Stimulated activated naive CD8-positive, alpha-beta T cell treated with anti-CD3 and anti-CD28 coated beads, Interleukin-15, amount 100 ng/mL, for 72 hours (primary cell): ENCODE measurements around the gene DNAAF1.

ENCODE experiments used
- ATAC-seq: fragments of 150-1000 bp; cut with Tn5 transposase; 2 replicates; pipeline ENCODE4 v1.10.0; 2021; ENCODE audit warnings: mild to moderate bottlenecking, moderate library complexity
- DNase-seq, 2 donors: peaks; one replicate each; pipeline ENCODE4 v3.0.0; 2021 to 2022
- H3K27ac Mint-ChIP-seq, 2 donors: one replicate each; pipeline ENCODE4 v1.8.0; 2022; ENCODE audit warnings: mild to moderate bottlenecking in 2 of 2, mixed read lengths in 2 of 2, moderate library complexity in 2 of 2
- H3K27me3 Mint-ChIP-seq: one replicate; pipeline ENCODE4 v1.8.0; 2022; ENCODE audit warnings: mixed read lengths
- H3K4me1 Mint-ChIP-seq: one replicate; pipeline ENCODE4 v1.8.0; 2022; ENCODE audit warnings: mild to moderate bottlenecking, mixed read lengths
- H3K4me3 Mint-ChIP-seq, 2 donors: one replicate each; pipeline ENCODE4 v1.8.0; 2022; ENCODE audit warnings: mild to moderate bottlenecking in 2 of 2, mixed read lengths in 2 of 2, moderate library complexity in 1 of 2
- H3K9me3 Mint-ChIP-seq, 2 donors: one replicate each; pipeline ENCODE4 v1.8.0; 2022; ENCODE audit warnings: mixed read lengths in 2 of 2

Gene DNAAF1

DNA sequence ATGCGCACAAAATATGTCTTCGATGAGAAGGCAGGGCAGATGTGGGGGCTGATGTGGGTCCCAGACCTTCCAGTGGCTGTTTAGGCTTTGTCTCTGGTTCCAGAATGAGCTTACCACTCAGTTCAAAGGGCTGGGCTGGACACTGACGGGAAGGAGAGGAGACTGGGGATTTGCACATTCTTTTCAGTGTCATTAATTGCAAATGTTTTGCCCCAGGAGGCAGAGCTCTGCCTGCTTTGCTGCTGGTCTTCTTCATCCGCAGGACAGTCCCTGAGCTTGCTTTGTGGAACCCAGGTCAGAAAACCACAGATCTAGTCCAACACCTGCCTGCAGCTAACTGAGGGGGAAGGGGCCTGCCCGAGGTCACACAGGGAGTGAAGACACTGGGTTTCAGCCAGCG is 73.8 kb downstream of the DNAAF1 start:
- ATAC-seq: no peak
- peaks cover 16% of the 10 kb centered on the region for H3K27me3 Mint-ChIP-seq
- no peaks in the 10 kb centered on the region for H3K9me3 Mint-ChIP-seq
- H3K4me1 Mint-ChIP-seq: no peaks in the 10 kb centered on the region
- no peak overlapping the region for H3K4me3 Mint-ChIP-seq
- DNase-seq: no peak
- H3K27ac Mint-ChIP-seq: no peak overlapping the region

DNA sequence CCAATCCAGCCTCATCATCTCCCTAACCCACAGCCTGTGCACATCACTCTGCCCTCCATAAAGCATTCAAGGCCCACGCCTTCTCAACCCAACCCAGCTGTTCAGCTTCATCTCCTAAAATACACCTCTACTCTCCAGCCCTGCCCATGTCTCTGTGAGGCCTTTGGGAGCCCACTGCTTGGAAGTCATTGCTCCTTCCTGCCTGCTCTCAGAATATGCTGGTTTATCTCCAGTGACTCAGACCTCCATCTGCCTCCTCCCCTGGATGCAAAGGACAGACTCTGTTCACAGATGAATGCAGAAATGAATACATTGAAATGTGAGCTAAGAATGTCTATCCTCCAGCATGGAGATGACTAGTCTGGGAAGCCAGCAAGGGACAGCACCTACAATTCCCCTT is 75.7 kb downstream of the DNAAF1 start:
- Mint-ChIP-seq H3K4me1 (no peaks in the 10 kb centered on the region), H3K27me3 (peaks cover 13% of the 10 kb centered on the region), H3K4me3 (no peak overlapping the region), H3K9me3 (no peaks in the 10 kb centered on the region), H3K27ac (peak overlapping the region in 1 of 2 donors; percentile 6)
- ATAC-seq: no peak
- no peak for DNase-seq

DNA sequence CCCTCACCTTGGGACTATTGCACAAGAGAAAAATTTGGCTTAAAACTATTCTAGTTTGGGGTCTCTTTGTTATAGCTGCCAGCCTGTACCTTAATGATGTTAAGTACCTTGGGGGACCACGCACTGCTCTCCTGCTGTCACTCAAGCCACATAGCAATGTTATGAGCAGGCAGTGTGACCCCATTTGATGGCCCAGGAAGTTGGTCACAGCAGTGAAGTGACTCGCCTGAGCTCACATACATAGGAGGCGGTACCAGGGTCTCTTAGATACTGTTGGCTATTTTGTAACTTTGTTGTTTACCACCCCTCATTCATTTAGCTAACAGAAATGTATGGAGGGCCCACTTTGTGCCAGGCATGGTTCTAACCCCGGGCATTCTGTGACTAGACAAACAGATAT is 78.3 kb downstream of the DNAAF1 start:
- no peak overlapping the region for H3K27ac Mint-ChIP-seq
- ATAC-seq: no peak

DNA sequence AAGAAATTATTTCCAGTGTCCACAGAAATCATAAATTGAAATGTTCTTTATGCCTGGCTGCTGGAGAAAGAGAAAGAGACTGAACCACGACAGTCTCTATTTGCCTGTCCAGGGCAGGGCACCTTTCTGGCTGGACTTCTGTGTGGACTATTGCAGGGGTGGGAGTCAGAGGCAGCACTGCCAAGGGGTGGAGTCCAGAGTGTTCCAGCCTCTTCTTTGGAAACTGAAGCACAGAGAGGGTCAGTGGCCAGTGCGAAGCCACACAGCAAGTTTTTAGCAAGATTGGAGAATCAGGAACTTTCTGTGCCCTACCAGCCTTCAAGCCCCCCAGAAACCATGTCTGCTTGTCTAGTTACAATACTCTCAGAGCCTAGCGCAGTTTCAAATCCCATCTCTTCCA is 79.4 kb downstream of the DNAAF1 start:
- DNase-seq (no peak), ATAC-seq (no peak)
- H3K4me3 Mint-ChIP-seq: no peak overlapping the region
- H3K9me3 Mint-ChIP-seq: no peaks in the 10 kb centered on the region
- H3K4me1 Mint-ChIP-seq: no peaks in the 10 kb centered on the region
- H3K27me3 Mint-ChIP-seq: peaks cover 23% of the 10 kb centered on the region
- no peak overlapping the region for H3K27ac Mint-ChIP-seq

More for the DNA sequence above, 78.3 kb downstream of the DNAAF1 start:
- Mint-ChIP-seq H3K4me1 (no peaks in the 10 kb centered on the region), H3K9me3 (no peaks in the 10 kb centered on the region), H3K27me3 (peaks cover 30% of the 10 kb centered on the region), H3K4me3 (no peak overlapping the region)
- DNase-seq: no peak

DNA sequence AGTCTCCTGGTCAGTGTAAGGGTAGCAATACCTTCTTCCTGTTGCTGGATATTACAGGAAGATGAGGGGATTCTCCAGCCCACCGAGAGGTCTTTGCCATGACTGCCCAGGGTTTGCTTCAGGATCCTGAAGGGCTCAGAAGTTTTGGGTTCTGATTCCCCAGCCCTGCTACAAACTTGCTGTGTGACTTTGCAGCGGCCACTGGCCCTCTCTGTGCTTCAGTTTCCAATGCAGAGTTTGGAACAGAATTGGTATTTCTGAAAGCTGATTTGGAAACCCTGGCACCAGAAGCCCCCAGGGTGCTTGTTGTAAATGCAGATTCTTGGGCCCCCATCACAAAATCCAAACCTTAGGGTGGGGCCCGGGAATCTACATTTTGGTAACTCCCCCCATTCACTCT is 80.0 kb downstream of the DNAAF1 start:
- DNase-seq (no peak), ATAC-seq (no peak)
- Mint-ChIP-seq H3K4me1 (no peaks in the 10 kb centered on the region), H3K9me3 (no peaks in the 10 kb centered on the region), H3K4me3 (no peak overlapping the region), H3K27ac (no peak overlapping the region), H3K27me3 (peaks cover 23% of the 10 kb centered on the region)

DNA sequence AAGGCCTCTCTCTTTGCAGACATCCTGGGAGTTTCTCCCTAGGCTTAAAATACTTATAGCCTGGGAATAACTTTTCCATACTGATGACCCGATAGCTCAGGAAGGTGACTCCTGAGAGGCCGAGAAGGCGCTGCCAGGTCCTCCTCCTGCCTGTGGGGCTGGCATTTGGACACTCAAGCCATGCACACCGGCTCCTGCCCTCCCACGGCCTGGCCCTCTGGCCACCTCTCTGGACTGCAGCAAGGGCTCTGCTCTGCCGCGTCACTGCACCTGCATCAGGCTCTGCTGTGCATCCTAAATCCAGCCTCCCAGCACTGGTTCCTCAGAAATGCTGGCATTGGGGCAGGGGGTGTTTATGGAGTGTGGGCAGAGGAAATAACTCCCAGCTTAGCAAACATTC is 80.5 kb downstream of the DNAAF1 start:
- no peak overlapping the region for H3K4me3 Mint-ChIP-seq
- DNase-seq (no peak), ATAC-seq (no peak)
- no peaks in the 10 kb centered on the region for H3K9me3 Mint-ChIP-seq
- peaks cover 25% of the 10 kb centered on the region for H3K27me3 Mint-ChIP-seq
- H3K4me1 Mint-ChIP-seq: no peaks in the 10 kb centered on the region
- H3K27ac Mint-ChIP-seq: no peak overlapping the region

DNA sequence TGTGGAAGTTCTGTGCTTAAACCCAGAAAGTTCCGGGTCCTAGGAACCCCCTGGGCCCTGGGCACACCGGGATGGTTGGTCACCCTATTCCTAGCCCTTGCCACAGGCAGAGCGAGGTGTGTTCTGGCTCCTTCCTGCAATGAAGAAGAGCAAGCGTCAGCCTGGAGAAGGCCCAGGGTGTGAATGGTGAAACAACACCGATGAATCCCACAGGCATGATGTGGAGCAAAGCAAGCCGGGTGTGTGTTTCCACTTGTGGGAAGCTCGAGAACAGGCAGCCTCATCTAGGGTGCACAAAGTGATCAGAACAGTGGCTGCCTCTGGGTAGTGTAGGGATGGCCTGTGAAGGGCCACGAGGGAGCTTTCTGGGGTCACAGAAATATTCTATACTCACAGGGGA is 80.9 kb downstream of the DNAAF1 start:
- Mint-ChIP-seq H3K27me3 (peaks cover 30% of the 10 kb centered on the region), H3K4me3 (no peak overlapping the region), H3K4me1 (no peaks in the 10 kb centered on the region), H3K27ac (peak overlapping the region in 1 of 2 donors; percentile 68), H3K9me3 (no peaks in the 10 kb centered on the region)
- DNase-seq (no peak), ATAC-seq (no peak)
